Astrocyte (in vitro differentiated cells and primary cell): ENCODE data around the gene GPRC5A. TPM values are rescaled to one million over a fixed set of nuclear protein-coding genes. Genes with fewer than 3 reads are reported as not detected.

ENCODE experiments used
- DNase-seq: peaks from one replicate; pipeline ENCODE4 v3.0.0-alpha.2; 2010; ENCODE audit warnings: low read depth
- FAIRE-seq: peaks from 2 replicates; lab custom pipeline; 2011; peaks lifted over from hg19 to GRCh38; lab: Jason Lieb, UNC
- H2AFZ ChIP-seq: 2 replicates; pipeline ENCODE4 v1.6.0; 2012; ENCODE audit warnings: low read depth, low read length, inconsistent platforms
- H3K27ac ChIP-seq: 2 replicates; pipeline ENCODE4 v1.5.1; 2011; ENCODE audit warnings: low read depth, low read length, inconsistent platforms
- H3K27me3 ChIP-seq: 2 replicates; pipeline ENCODE4 v1.6.0; 2011; ENCODE audit warnings: low read length, inconsistent platforms; ENCODE audit not compliant: insufficient read depth
- H3K36me3 ChIP-seq: 2 replicates; pipeline ENCODE4 v1.5.1; 2011; ENCODE audit warnings: low read length, inconsistent platforms; ENCODE audit not compliant: insufficient read depth
- H3K4me1 ChIP-seq: 2 replicates; pipeline ENCODE4 v1.5.1; 2011; ENCODE audit warnings: low read length, inconsistent platforms; ENCODE audit not compliant: insufficient read depth
- H3K4me2 ChIP-seq: 2 replicates; pipeline ENCODE4 v1.6.0; 2012; ENCODE audit warnings: low read length, inconsistent platforms
- H3K4me3 ChIP-seq: 2 replicates; pipeline ENCODE4 v1.5.1; 2011; ENCODE audit warnings: low read depth, mild to moderate bottlenecking, low read length, inconsistent platforms; ENCODE audit not compliant: insufficient read depth
- H3K79me2 ChIP-seq: 2 replicates; pipeline ENCODE4 v1.6.0; 2012; ENCODE audit warnings: mild to moderate bottlenecking, low read length, inconsistent platforms; ENCODE audit not compliant: insufficient read depth
- H3K9ac ChIP-seq: 2 replicates; pipeline ENCODE4 v1.6.0; 2012; ENCODE audit warnings: mild to moderate bottlenecking, low read length, inconsistent platforms
- H3K9me3 ChIP-seq: 2 replicates; pipeline ENCODE4 v1.5.1; 2012; ENCODE audit warnings: low read depth, mild to moderate bottlenecking, low read length, inconsistent platforms; ENCODE audit not compliant: insufficient read depth
- H4K20me1 ChIP-seq: 2 replicates; pipeline ENCODE4 v1.6.0; 2012; ENCODE audit warnings: low read length, inconsistent platforms; ENCODE audit not compliant: insufficient read depth
- H3K27ac Mint-ChIP-seq: one replicate; pipeline ENCODE4 v1.8.0; 2021; ENCODE audit warnings: mild to moderate bottlenecking, mixed read lengths; ENCODE audit not compliant: unreplicated experiment
- H3K27me3 Mint-ChIP-seq: one replicate; pipeline ENCODE4 v1.8.0; 2021; ENCODE audit warnings: low read depth, mixed read lengths; ENCODE audit not compliant: unreplicated experiment
- H3K36me3 Mint-ChIP-seq: one replicate; pipeline ENCODE4 v1.8.0; 2021; ENCODE audit warnings: low read depth, mixed read lengths; ENCODE audit not compliant: unreplicated experiment
- H3K4me1 Mint-ChIP-seq: one replicate; pipeline ENCODE4 v1.8.0; 2021; ENCODE audit warnings: low read depth, mixed read lengths; ENCODE audit not compliant: unreplicated experiment
- H3K4me3 Mint-ChIP-seq: one replicate; pipeline ENCODE4 v1.8.0; 2021; ENCODE audit warnings: mild to moderate bottlenecking, moderate library complexity, mixed read lengths; ENCODE audit not compliant: unreplicated experiment
- H3K9me3 Mint-ChIP-seq: one replicate; pipeline ENCODE4 v1.8.0; 2021; ENCODE audit warnings: mild to moderate bottlenecking, mixed read lengths; ENCODE audit not compliant: unreplicated experiment
- EZH2 ChIP-seq: IDR thresholded peaks from 2 replicates; pipeline ENCODE4 v1.6.1; 2012; ENCODE audit warnings: mild to moderate bottlenecking, low read length, inconsistent platforms; ENCODE audit not compliant: insufficient read depth
- total RNA-seq: library from RNA; stranded (reverse); gene quantifications from 2 replicates; pipeline ENCODE4 v1.2.1, GENCODE V29; 2021
- TF ChIP-seq, protein P1 (sequence below): IDR thresholded peaks from 2 replicates; pipeline ENCODE4 v1.5.1; 2011; ENCODE audit warnings: low read depth, mild to moderate bottlenecking, inconsistent platforms, low read length, moderate library complexity; ENCODE audit not compliant: insufficient read depth

GPRC5A gene
- total RNA-seq, 1 donor from 2014 or later: 12.5 TPM

DNA sequence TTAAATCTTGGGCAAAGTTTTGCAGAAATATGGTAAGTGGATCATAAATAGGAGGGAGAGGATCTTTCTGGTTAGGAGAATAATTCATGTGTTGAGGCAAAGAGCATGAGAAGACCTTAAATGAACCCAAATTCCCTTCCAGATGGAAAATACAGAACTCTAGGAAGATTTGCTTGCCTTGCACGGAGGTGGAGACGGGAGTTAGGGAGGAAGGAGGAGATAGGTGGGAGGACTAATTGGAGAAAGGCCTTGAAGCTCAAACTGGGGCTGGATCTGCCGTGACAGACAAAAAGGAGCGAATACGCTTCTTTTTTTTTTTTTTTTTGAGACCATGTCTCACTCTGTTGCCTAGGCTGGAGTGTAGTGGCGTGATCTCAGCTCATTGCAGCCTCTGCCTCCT, 5.9 kb downstream of the GPRC5A start:
- no peak overlapping the region for H2AFZ ChIP-seq
- H3K9ac ChIP-seq: no peak overlapping the region
- no peaks in the 10 kb centered on the region for H3K27me3 ChIP-seq
- no peak overlapping the region for H3K4me3 ChIP-seq
- Mint-ChIP-seq H3K4me1 (peaks cover 28% of the 10 kb centered on the region), H3K9me3 (no peaks in the 10 kb centered on the region), H3K4me3 (peak overlapping the region; percentile 61), H3K36me3 (peaks cover 2% of the 10 kb centered on the region), H3K27me3 (no peaks in the 10 kb centered on the region), H3K27ac (no peak overlapping the region)
- peaks cover 13% of the 10 kb centered on the region for H3K79me2 ChIP-seq
- no peak overlapping the region for H3K4me2 ChIP-seq
- no peak overlapping the region for H3K27ac ChIP-seq
- H3K36me3 ChIP-seq: no peaks in the 10 kb centered on the region
- no peaks in the 10 kb centered on the region for H3K9me3 ChIP-seq
- DNase-seq: no peak
- no peak for FAIRE-seq
- TF ChIP-seq, protein P1, sequence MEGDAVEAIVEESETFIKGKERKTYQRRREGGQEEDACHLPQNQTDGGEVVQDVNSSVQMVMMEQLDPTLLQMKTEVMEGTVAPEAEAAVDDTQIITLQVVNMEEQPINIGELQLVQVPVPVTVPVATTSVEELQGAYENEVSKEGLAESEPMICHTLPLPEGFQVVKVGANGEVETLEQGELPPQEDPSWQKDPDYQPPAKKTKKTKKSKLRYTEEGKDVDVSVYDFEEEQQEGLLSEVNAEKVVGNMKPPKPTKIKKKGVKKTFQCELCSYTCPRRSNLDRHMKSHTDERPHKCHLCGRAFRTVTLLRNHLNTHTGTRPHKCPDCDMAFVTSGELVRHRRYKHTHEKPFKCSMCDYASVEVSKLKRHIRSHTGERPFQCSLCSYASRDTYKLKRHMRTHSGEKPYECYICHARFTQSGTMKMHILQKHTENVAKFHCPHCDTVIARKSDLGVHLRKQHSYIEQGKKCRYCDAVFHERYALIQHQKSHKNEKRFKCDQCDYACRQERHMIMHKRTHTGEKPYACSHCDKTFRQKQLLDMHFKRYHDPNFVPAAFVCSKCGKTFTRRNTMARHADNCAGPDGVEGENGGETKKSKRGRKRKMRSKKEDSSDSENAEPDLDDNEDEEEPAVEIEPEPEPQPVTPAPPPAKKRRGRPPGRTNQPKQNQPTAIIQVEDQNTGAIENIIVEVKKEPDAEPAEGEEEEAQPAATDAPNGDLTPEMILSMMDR: no peak
- no peak for TF ChIP-seq EZH2
- H3K4me1 ChIP-seq: peaks cover 41% of the 10 kb centered on the region
- H4K20me1 ChIP-seq: no peaks in the 10 kb centered on the region

DNA sequence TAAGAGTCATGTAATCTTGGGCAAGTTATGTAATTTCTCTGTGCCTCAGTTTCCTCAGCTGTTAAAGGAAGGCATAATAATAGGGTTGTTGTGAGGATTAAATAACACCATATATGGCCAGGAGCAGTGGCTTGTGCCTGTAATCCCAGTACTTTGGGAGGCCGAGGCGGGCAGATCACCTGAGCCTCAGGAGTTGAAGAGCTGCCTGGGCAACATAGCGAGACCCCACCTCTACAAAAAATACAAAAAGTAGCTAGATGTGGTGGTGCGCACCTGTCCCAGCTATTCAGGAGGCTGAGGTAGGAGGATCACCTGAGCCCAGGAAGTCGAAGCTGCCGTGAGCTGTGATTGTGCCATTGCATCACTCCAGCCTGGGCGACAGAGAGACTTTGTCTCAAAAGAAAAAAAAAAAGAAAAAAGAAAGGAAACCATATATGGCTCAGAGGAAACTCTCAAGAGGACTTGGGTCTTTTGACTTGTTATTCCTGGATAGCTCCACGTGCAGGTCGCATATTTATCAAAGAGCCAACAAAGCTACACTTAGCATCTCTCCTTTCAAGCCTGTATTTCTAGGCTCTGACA, 6.9 kb downstream of the GPRC5A start:
- no peak overlapping the region for H3K27ac Mint-ChIP-seq
- peaks cover 2% of the 10 kb centered on the region for H3K36me3 Mint-ChIP-seq
- H4K20me1 ChIP-seq: no peaks in the 10 kb centered on the region
- no peaks in the 10 kb centered on the region for H3K9me3 Mint-ChIP-seq
- peaks cover 6% of the 10 kb centered on the region for H3K79me2 ChIP-seq
- no peaks in the 10 kb centered on the region for H3K36me3 ChIP-seq
- H3K27me3 ChIP-seq: no peaks in the 10 kb centered on the region
- TF ChIP-seq, protein P1: no peak
- no peak for TF ChIP-seq EZH2
- H3K4me1 ChIP-seq: peaks cover 41% of the 10 kb centered on the region
- peak overlapping the region; percentile 95 for H3K27ac ChIP-seq
- H3K27me3 Mint-ChIP-seq: no peaks in the 10 kb centered on the region
- no peak overlapping the region for H3K4me3 ChIP-seq
- H2AFZ ChIP-seq: no peak overlapping the region
- no peak overlapping the region for H3K4me2 ChIP-seq
- FAIRE-seq (no peak), DNase-seq (no peak)
- H3K9me3 ChIP-seq: no peaks in the 10 kb centered on the region
- no peak overlapping the region for H3K4me3 Mint-ChIP-seq
- peak overlapping the region; percentile 9 for H3K9ac ChIP-seq
- H3K4me1 Mint-ChIP-seq: peaks cover 28% of the 10 kb centered on the region

DNA sequence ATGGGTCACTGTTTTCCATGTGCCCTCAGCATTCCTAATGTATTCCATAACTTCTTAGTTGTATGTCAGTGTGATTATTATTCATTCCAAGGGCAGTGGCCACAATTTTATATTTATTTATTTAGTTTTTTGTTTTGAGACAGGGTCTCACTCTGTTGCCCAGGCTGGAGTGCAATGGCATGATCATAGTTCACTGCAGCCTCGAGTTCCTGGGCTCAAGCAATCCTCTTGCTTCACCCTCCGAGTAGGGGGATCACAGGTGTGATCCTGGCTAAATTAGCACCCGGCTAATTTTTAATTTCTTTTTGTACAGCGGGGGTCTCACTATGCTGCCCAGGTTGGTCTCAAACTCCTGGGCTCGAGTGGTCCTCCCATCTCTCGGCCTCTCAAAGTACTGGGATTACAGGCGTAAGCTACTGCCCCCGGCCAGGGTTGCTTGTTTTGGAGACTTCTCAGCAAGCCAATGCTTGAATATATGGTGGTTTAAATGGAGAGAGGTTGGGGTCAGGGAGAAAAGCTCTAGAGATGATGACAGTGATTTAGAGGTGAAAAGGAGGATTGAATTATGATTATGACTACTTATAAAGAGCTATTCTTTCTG, 7.6 kb downstream of the GPRC5A start:
- Mint-ChIP-seq H3K4me3 (no peak overlapping the region), H3K27ac (peak overlapping the region; percentile 89), H3K27me3 (no peaks in the 10 kb centered on the region), H3K4me1 (peaks cover 28% of the 10 kb centered on the region), H3K9me3 (no peaks in the 10 kb centered on the region), H3K36me3 (peaks cover 2% of the 10 kb centered on the region)
- Histone ChIP-seq H2AFZ (no peak overlapping the region), H3K4me3 (no peak overlapping the region), H3K27ac (peak overlapping the region; percentile 95), H3K9me3 (no peaks in the 10 kb centered on the region), H3K4me2 (peak overlapping the region; percentile 66), H3K27me3 (no peaks in the 10 kb centered on the region), H3K79me2 (peaks cover 2% of the 10 kb centered on the region), H4K20me1 (no peaks in the 10 kb centered on the region), H3K9ac (peak overlapping the region; percentile 80), H3K36me3 (no peaks in the 10 kb centered on the region), H3K4me1 (peaks cover 41% of the 10 kb centered on the region)
- FAIRE-seq: no peak
- DNase-seq: no peak
- no peak for TF ChIP-seq EZH2
- TF ChIP-seq, protein P1: no peak
